ENCODE results near the gene OR52E4. TPM values are rescaled to one million over a fixed set of nuclear protein-coding genes. Genes with fewer than 3 reads are reported as not detected.

Gene OR52E4
- total and polyA plus RNA-seq, 2 donors (not counting 3 experiments of a cell fraction or from before 2014, with no cell fraction given) = not detected

GRCh38 chr11:5857590-5857989 is 22.8 kb upstream of the OR52E4 start, which contains the start of gene OR52E8:
OR52E8 (minus strand) TSS chr11:5857690; CDS start chr11:5857690, 0 bp downstream.
- H3K4me3 ChIP-seq (replicated peaks in 1 of 3; ENCODE audit: insufficient read depth in 1 of 3, low read depth in 1 of 3, low read length in 3 of 3) = no peak within 1 kb of the TSS
- TF ChIP-seq FOS (IDR thresholded peaks at IDR 0.05; ENCODE audit: borderline replicate concordance, insufficient read depth, low read length) (no peak), JUN (IDR thresholded peaks at IDR 0.05; ENCODE audit: borderline replicate concordance, insufficient read depth, insufficient read length, low read depth) (no peak), GATA2 (IDR thresholded peaks at IDR 0.05; ENCODE audit: insufficient read depth, insufficient read length, low read depth, low read length) (no peak), POLR2AphosphoS5 (IDR thresholded peaks at IDR 0.05; ENCODE audit: insufficient read depth, low read depth, low read length) (no peak), POLR2A (IDR thresholded peaks at IDR 0.05; ENCODE audit: low read depth, low read length) (no peak), EZH2 (IDR thresholded peaks at IDR 0.05; ENCODE audit: borderline replicate concordance, low read depth, low read length, severe bottlenecking) (no peak), MYC (IDR thresholded peaks at IDR 0.05; ENCODE audit: low read depth, low read length) (no peak)
- TF ChIP-seq, protein P1, sequence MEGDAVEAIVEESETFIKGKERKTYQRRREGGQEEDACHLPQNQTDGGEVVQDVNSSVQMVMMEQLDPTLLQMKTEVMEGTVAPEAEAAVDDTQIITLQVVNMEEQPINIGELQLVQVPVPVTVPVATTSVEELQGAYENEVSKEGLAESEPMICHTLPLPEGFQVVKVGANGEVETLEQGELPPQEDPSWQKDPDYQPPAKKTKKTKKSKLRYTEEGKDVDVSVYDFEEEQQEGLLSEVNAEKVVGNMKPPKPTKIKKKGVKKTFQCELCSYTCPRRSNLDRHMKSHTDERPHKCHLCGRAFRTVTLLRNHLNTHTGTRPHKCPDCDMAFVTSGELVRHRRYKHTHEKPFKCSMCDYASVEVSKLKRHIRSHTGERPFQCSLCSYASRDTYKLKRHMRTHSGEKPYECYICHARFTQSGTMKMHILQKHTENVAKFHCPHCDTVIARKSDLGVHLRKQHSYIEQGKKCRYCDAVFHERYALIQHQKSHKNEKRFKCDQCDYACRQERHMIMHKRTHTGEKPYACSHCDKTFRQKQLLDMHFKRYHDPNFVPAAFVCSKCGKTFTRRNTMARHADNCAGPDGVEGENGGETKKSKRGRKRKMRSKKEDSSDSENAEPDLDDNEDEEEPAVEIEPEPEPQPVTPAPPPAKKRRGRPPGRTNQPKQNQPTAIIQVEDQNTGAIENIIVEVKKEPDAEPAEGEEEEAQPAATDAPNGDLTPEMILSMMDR (IDR thresholded peaks at IDR 0.05; ENCODE audit: extremely low read depth in 1 of 2, insufficient read depth in 1 of 2, low read depth in 1 of 2, low read length in 2 of 2) = no peak
- TF ChIP-seq, protein P2, sequence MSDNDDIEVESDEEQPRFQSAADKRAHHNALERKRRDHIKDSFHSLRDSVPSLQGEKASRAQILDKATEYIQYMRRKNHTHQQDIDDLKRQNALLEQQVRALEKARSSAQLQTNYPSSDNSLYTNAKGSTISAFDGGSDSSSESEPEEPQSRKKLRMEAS (IDR thresholded peaks at IDR 0.05; ENCODE audit: insufficient read depth, insufficient read length) = no peak
- no TSS peak for BruUV-seq (replicated peaks)
- CTCF ChIA-PET = no interaction called here
- H2AFZ ChIP-seq (ENCODE audit: low read depth, low read length) = no peak within 1 kb of the TSS
- H3K9me3 ChIP-seq (replicated peaks; ENCODE audit: control insufficient read depth, insufficient read depth, low read length) = no peaks in the 10 kb centered on the region
- no peak within 1 kb of the TSS for H3K4me2 ChIP-seq (ENCODE audit: insufficient read depth, low read length)
- H3K4me1 ChIP-seq (ENCODE audit: control insufficient read depth, extremely low read depth, insufficient read depth, low read length) = no peaks in the 10 kb centered on the region
- no peaks in the 10 kb centered on the region for H4K20me1 ChIP-seq (replicated peaks; ENCODE audit: control insufficient read depth, extremely low read depth, insufficient read depth, low read length)
- FAIRE-seq = no peak
- no peak for DNase-seq (ENCODE audit: low read depth, low spot score)
- dilution Hi-C loops (cut with MboI; ENCODE audit: extremely low pct_ligation_motif_present, low sequenced_read_pairs) (no loop called here), intact Hi-C loops (cut with micrococcal nuclease) (no loop called here)
- no peaks in the 10 kb centered on the region for H3K9me1 ChIP-seq (replicated peaks; ENCODE audit: control insufficient read depth, extremely low read depth, insufficient read depth, low read length)
- no peak within 1 kb of the TSS for H3K9ac ChIP-seq (replicated peaks; ENCODE audit: extremely low read depth, insufficient read depth, low read length)
- H3K27ac ChIP-seq (ENCODE audit: insufficient read depth, low read depth, low read length) = no peak within 1 kb of the TSS
- H3K36me3 ChIP-seq (ENCODE audit: control insufficient read depth in 2 of 2, extremely low read depth in 1 of 2, insufficient read depth in 2 of 2, low read length in 2 of 2) = no peaks in the 10 kb centered on the region
- H3K79me2 ChIP-seq (ENCODE audit: control insufficient read depth, insufficient read depth, low read length) = no peaks in the 10 kb centered on the region
- POLR2A ChIA-PET = no interaction called here
- H3K27me3 ChIP-seq (ENCODE audit: control insufficient read depth in 2 of 2, insufficient read depth in 2 of 2, low read length in 2 of 2) = no peaks in the 10 kb centered on the region
